Measurements from ENCODE around the gene ADARB1. TPM values are rescaled to one million over a fixed set of nuclear protein-coding genes. Genes with fewer than 3 reads are reported as not detected.

Gene ADARB1
- polyA plus RNA-seq, 1 donor (not counting 4 experiments of a cell fraction or from before 2014, with no cell fraction given): 13.0 TPM

- Histone ChIP-seq H3K9me3 (ENCODE audit: control insufficient read depth, low read depth, low read length) (no peaks in the 10 kb centered on the region), H3K9me1 (ENCODE audit: control insufficient read depth, extremely low read depth, insufficient read depth, low read length) (no peaks in the 10 kb centered on the region), H3K79me2 (ENCODE audit: control insufficient read depth, insufficient read depth, low read length) (peaks cover 14% of the 10 kb centered on the region), H3K27me3 (ENCODE audit: control insufficient read depth, extremely low read depth, insufficient read depth, low read length) (no peaks in the 10 kb centered on the region), H4K20me1 (ENCODE audit: control insufficient read depth, extremely low read depth, insufficient read depth, low read length) (no peaks in the 10 kb centered on the region), H3K27ac (ENCODE audit: control insufficient read depth, insufficient read depth, low read length) (no peak overlapping the region), H3K36me3 (ENCODE audit: control insufficient read depth in 2 of 2, extremely low read depth in 1 of 2, insufficient read depth in 2 of 2, low read length in 2 of 2) (no peaks in the 10 kb centered on the region), H3K4me2 (ENCODE audit: control insufficient read depth, extremely low read depth, insufficient read depth, low read depth, low read length) (no peak overlapping the region), H3K4me1 (ENCODE audit: control insufficient read depth, extremely low read depth, insufficient read depth, low read length) (peaks cover 19% of the 10 kb centered on the region), H2AFZ (ENCODE audit: control insufficient read depth, low read length) (no peak overlapping the region), H3K4me3 (ENCODE audit: control insufficient read depth in 2 of 3, extremely low read depth in 1 of 3, insufficient read depth in 2 of 3, low read depth in 1 of 3, low read length in 3 of 3) (no peak overlapping the region), H3K9ac (ENCODE audit: control insufficient read depth, extremely low read depth, insufficient read depth, low read length) (no peak overlapping the region)
- dilution Hi-C loops (cut with MboI; ENCODE audit: extremely low pct_ligation_motif_present, low sequenced_read_pairs): no loop called here
- no peak for TF ChIP-seq EZH2 (IDR thresholded peaks at IDR 0.05; ENCODE audit: low read length)
- no peak for FAIRE-seq
- no peak for DNase-seq (ENCODE audit: low read depth, low spot score)
Measured at GRCh38 chr21:45072738-45073300, 1.6 kb upstream of the ADARB1 start.

DNA sequence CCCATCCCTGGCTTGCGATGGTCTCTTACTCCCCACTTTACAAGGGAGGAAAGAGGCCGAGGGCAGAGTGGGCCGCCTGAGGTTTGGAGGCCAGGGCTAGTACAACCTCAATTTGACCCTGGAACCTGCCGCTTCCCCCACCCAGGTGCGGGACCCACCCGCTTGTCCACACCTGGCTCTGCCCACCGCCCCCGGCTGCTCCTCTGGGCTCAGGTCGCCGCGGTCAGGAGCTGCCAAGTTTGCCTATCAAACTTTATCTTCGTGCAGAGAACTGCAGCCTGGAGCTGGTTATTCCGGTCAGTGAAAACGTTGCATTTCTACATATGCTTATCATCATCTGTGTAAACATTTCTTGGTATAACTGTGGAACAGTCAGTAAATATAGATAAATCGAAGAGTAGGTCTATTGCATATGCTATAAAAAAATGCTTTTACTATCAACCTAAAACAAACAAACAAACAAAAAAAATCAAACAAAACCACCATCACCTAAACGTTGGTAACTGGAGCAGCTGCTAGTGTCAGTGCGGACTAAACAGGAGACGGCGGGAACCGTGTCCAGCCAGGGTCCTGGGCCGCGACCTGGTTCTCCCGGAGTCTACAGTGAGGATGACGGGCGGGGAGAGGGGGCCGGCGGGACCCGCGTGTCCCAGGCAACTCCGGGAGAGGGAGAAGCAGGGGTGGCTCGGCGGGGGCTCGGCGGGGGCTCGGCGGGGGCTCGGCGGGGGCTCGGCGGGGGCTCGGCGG lies 906 bp upstream of the ADARB1 start:
- Histone ChIP-seq H3K4me3 (ENCODE audit: control insufficient read depth in 2 of 3, extremely low read depth in 1 of 3, insufficient read depth in 2 of 3, low read depth in 1 of 3, low read length in 3 of 3) (peak overlapping the region; percentile 58 to 75 (median 59)), H2AFZ (ENCODE audit: control insufficient read depth, low read length) (no peak overlapping the region), H3K27ac (ENCODE audit: control insufficient read depth, insufficient read depth, low read length) (no peak overlapping the region), H4K20me1 (ENCODE audit: control insufficient read depth, extremely low read depth, insufficient read depth, low read length) (no peaks in the 10 kb centered on the region), H3K4me1 (ENCODE audit: control insufficient read depth, extremely low read depth, insufficient read depth, low read length) (peaks cover 19% of the 10 kb centered on the region), H3K79me2 (ENCODE audit: control insufficient read depth, insufficient read depth, low read length) (peaks cover 20% of the 10 kb centered on the region), H3K36me3 (ENCODE audit: control insufficient read depth in 2 of 2, extremely low read depth in 1 of 2, insufficient read depth in 2 of 2, low read length in 2 of 2) (no peaks in the 10 kb centered on the region), H3K9me1 (ENCODE audit: control insufficient read depth, extremely low read depth, insufficient read depth, low read length) (no peaks in the 10 kb centered on the region), H3K9me3 (ENCODE audit: control insufficient read depth, low read depth, low read length) (no peaks in the 10 kb centered on the region), H3K9ac (ENCODE audit: control insufficient read depth, extremely low read depth, insufficient read depth, low read length) (peak overlapping the region; percentile 37), H3K4me2 (ENCODE audit: control insufficient read depth, extremely low read depth, insufficient read depth, low read depth, low read length) (peak overlapping the region; percentile 85), H3K27me3 (ENCODE audit: control insufficient read depth, extremely low read depth, insufficient read depth, low read length) (no peaks in the 10 kb centered on the region)
- dilution Hi-C loops (cut with MboI; ENCODE audit: extremely low pct_ligation_motif_present, low sequenced_read_pairs): no loop called here
- no peak for TF ChIP-seq EZH2 (IDR thresholded peaks at IDR 0.05; ENCODE audit: low read length)
- TF ChIP-seq CTCF (optimal IDR thresholded peaks at IDR 0.05 in 1 of 3, IDR thresholded peaks at IDR 0.05 in 1 of 3, conservative IDR thresholded peaks at IDR 0.05 in 1 of 3; ENCODE audit: extremely low read depth in 1 of 3, insufficient read depth in 2 of 3, low read length in 3 of 3): no peak
- DNase-seq (ENCODE audit: low read depth, low spot score) (no peak), FAIRE-seq (no peak)
